ENCODE data around the gene TNFRSF25. TPM values are rescaled to one million over a fixed set of nuclear protein-coding genes. Genes with fewer than 3 reads are reported as not detected.

TNFRSF25 gene

Small RNA genes within 50 kb of the gene (small RNA-seq; reads per million reads assigned to genes)
- gene MIR4252, result not detected
